AG10803 (cell line): ENCODE results near the gene HSPB6.
"Not testable (repeated sequence)": the region's sequence is repeated elsewhere in the genome, so short reads cannot be mapped to it uniquely, and the experiment has no call there.

Experiments
- DNase-seq: peaks from one replicate; pipeline ENCODE4 v3.0.0; 2010; ENCODE audit warnings: low read depth
- H3K4me3 ChIP-seq: 2 replicates; pipeline ENCODE4 v1.5.1; 2011; ENCODE audit warnings: mild to moderate bottlenecking, low read length, control low read depth
- CTCF ChIP-seq: conservative IDR thresholded peaks from 2 replicates; pipeline ENCODE4 v1.5.1; 2011; ENCODE audit warnings: mild to moderate bottlenecking, low read length, control low read depth, inconsistent platforms

The HSPB6 gene

DNA sequence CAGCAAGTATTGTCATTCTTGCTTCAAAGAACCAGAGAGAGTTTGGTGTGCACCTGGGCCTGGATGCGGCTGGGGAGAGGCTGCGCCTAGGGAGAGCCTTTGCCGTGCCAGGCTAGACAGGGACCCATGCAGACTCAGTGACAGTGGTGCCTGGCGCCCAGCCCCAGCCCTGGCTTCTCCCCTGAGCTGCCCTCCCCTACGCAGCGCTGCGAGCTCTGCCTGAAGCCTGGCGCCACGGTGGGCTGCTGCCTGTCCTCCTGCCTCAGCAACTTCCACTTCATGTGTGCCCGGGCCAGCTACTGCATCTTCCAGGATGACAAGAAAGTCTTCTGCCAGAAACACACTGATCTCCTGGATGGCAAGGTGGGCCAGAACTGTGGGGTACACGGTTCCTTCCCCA lies 27.1 kb downstream of the HSPB6 start:
- no peak for DNase-seq
- H3K4me3 ChIP-seq, result no peak overlapping the region
- no peak for TF ChIP-seq CTCF

GRCh38 chr19:35729021-35729420 lies 27.8 kb downstream of the HSPB6 start:
- H3K4me3 ChIP-seq, result no peak overlapping the region
- DNase-seq, result no peak
- TF ChIP-seq CTCF, result no peak

DNA sequence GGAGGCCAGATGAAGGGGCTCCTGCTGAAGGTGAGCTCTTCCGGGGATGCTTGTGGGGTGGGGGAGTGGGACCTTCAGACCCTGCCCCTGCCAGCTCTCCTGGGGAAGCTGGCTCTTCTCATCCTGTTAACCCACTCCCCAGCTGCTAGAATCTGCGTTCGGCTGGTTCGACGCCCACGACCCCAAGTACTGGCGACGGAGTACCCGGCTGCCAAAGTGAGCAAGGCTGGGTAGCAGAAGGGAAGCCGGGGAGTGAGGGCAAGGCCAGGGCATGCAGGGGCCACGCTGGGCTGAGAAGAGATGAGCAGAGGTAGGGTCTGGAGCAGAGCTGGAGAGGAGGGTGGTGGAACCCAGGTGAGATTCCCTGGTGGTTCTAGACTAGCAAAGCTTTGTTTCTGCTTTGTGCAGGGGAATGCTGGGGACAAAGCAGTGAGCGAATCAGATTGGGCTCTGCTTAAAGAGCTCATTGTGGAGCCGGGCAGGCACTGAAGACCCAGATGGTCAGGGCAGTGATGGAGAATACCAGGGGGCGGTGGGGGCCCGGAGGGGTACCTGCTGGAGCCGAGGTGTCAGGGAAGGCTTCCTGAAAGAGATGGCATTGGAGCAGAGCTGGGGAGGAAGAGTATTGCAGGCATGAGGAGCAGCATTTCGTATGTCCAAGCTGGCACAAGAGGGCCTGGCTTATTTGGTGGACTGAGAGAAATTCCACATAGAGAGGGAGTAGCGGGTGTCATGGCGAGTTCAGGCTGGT lies 28.7 kb downstream of the HSPB6 start:
- H3K4me3 ChIP-seq, result no peak overlapping the region
- no peak for DNase-seq
- no peak for TF ChIP-seq CTCF

GRCh38 chr19:35727053-35727955 lies 29.5 kb downstream of the HSPB6 start:
- DNase-seq, result no peak
- no peak for TF ChIP-seq CTCF
- H3K4me3 ChIP-seq, result no peak overlapping the region

- DNase-seq, result no peak
- no peak for TF ChIP-seq CTCF
Measured at GRCh38 chr19:35725216-35725861, 31.5 kb downstream of the HSPB6 start.

DNA sequence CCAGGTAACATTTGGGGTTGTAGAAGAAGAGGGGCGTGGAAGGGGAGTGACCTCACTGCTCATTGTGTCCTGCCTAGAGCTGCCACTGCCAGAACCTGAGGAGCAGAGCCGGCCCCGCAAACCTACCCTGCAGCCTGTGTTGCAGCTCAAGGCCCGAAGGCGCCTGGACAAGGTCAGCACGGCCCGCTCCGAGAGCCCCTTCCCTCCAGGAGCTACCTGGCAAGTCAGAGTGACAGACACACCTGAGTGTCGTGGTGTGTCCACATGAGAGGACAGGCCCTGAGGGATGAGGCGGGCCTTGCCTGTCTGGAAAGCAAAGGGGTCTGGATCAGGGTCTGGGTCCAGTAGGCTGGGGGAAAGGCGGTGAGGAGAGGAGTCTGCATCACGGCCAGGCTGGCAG lies 32.3 kb downstream of the HSPB6 start:
- H3K4me3 ChIP-seq, result no peak overlapping the region

More at GRCh38 chr19:35725216-35725861, 31.5 kb downstream of the HSPB6 start:
- no peak overlapping the region for H3K4me3 ChIP-seq

GRCh38 chr19:35724132-35724531 lies 32.7 kb downstream of the HSPB6 start:
- H3K4me3 ChIP-seq, DNase-seq: not testable (repeated sequence)

More for the DNA sequence above, 32.3 kb downstream of the HSPB6 start:
- no peak for TF ChIP-seq CTCF
- DNase-seq, result no peak
